ENCODE results near the gene TCF25.

Gene TCF25

GRCh38 chr16:89845417-89845816 is 28.0 kb upstream of the TCF25 start (continued):
- TF ChIP-seq ZNF664 (tag by site-specific recombination; IDR thresholded peaks at IDR 0.05) (no peak), ZBTB48 (tag by site-specific recombination; IDR thresholded peaks at IDR 0.05) (no peak), ZNF341 (tag by site-specific recombination; IDR thresholded peaks at IDR 0.05; ENCODE audit: low read depth) (no peak), ZNF221 (tag by site-specific recombination; IDR thresholded peaks at IDR 0.05; ENCODE audit: borderline replicate concordance) (no peak)

DNA sequence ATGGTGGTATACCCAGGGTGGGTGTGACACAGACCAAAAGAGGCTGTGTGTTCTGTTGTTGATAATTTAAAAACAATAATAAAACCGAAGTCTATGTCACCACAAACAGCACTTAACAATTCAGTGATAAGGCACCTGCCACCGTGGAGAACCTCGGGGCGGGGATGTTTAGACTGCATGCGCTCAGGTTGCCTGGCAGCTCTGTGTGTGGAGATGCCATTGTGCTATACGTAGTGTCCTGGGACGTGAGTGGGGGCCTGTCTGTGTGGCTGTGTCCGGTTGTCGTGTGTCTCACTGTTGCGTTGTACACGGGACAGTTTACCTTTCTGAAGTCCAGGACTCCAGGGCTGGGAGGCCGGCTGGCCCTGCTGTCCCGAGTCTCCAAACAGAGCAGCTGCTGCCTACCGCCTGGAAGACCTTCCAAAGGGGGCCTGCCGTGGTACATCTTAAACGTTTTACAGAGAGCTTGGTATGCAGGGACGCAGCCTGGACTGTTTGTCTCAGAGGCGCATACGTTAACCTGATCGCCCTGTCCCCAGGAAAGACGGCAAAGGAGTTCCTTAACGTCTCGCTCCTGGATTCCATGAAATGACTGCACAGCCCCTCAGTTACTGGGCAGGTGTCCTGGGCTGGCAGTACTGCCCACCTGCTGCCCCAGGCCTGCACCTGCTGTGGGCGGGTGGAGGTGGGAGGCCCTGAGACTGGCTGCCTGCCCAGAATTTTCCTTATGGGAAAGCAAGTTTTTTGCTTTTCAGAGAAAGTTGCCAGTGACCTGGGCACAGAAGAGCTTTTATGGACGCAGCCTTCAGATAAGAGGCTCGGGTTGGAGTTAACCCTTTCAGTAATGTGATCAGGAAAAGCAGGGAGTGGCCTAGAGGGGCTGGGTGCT is 26.1 kb upstream of the TCF25 start:
- no peaks in the 10 kb centered on the region for H3K9me3 ChIP-seq (ENCODE audit: control insufficient read depth, insufficient read depth, low read depth, low read length)
- TF ChIP-seq PRDM1 (tag by site-specific recombination; IDR thresholded peaks at IDR 0.05): peak; percentile 70; the same call in 1 of the 2 replicates
- no peak for TF ChIP-seq ZEB2 (tag by site-specific recombination; IDR thresholded peaks at IDR 0.05)
- no peak for TF ChIP-seq ZNF530 (tag by site-specific recombination; IDR thresholded peaks at IDR 0.05; ENCODE audit: low read depth)
- TF ChIP-seq KLF1 (tag by site-specific recombination; IDR thresholded peaks at IDR 0.05): peak; percentile 20; the same call in 1 of the 2 replicates
- TF ChIP-seq ZNF843 (tag by site-specific recombination; IDR thresholded peaks at IDR 0.05): 0 out of 2 replicates have a peak, but pooled peaks have one; percentile 26
- 0 out of 2 replicates have a peak, but pooled peaks have one; percentile 16 for TF ChIP-seq KLF7 (tag by site-specific recombination; IDR thresholded peaks at IDR 0.05; ENCODE audit: borderline replicate concordance)
- no peak for TF ChIP-seq ZNF830 (tag by site-specific recombination; IDR thresholded peaks at IDR 0.05; ENCODE audit: low read depth)
- TF ChIP-seq ZNF37A (tag by site-specific recombination; IDR thresholded peaks at IDR 0.05): no peak
- TF ChIP-seq ZNF549 (tag by site-specific recombination; IDR thresholded peaks at IDR 0.05): peak; percentile 53
- TF ChIP-seq ZFHX2 (tag by site-specific recombination; conservative IDR thresholded peaks at IDR 0.05): peak; percentile 79
- no peak for TF ChIP-seq RBAK (tag by site-specific recombination; IDR thresholded peaks at IDR 0.05)
- peak; percentile 83; the same call in 1 of the 2 replicates for TF ChIP-seq EGR2 (tag by site-specific recombination; IDR thresholded peaks at IDR 0.05; ENCODE audit: low read depth)
- TF ChIP-seq HIC1 (tag by site-specific recombination; IDR thresholded peaks at IDR 0.05): no peak
- TF ChIP-seq ZNF623 (tag by site-specific recombination; IDR thresholded peaks at IDR 0.05): no peak
- peak; percentile 73 for TF ChIP-seq GLIS1 (tag by site-specific recombination; IDR thresholded peaks at IDR 0.05)
- no peak for TF ChIP-seq ZNF654 (tag by site-specific recombination; IDR thresholded peaks at IDR 0.05; ENCODE audit: low read depth)
- no peak for TF ChIP-seq ZNF660 (tag by site-specific recombination; IDR thresholded peaks at IDR 0.05)
- TF ChIP-seq ZNF10 (tag by site-specific recombination; IDR thresholded peaks at IDR 0.05): peak; percentile 50; the same call in 1 of the 2 replicates
- peak; percentile 45 for TF ChIP-seq ZNF335 (tag by site-specific recombination; conservative IDR thresholded peaks at IDR 0.05)
- TF ChIP-seq PRDM6 (tag by site-specific recombination; IDR thresholded peaks at IDR 0.05): 0 out of 2 replicates have a peak, but pooled peaks have one; percentile 33
- no peak for TF ChIP-seq ZFP37 (tag by site-specific recombination; IDR thresholded peaks at IDR 0.05)
- 0 out of 2 replicates have a peak, but pooled peaks have one; percentile 14 for TF ChIP-seq KLF16 (tag by site-specific recombination; IDR thresholded peaks at IDR 0.05)
- no peak for TF ChIP-seq ZNF148 (tag by site-specific recombination; IDR thresholded peaks at IDR 0.05; ENCODE audit: borderline replicate concordance)
- peak; percentile 56 for TF ChIP-seq ZIC2 (tag by site-specific recombination; IDR thresholded peaks at IDR 0.05)
- peaks cover 17% of the 10 kb centered on the region for H3K4me1 ChIP-seq (ENCODE audit: control insufficient read depth, insufficient read depth, low read length)
- POLR2A ChIA-PET: interaction anchor here (1.0 to 1.8 kb wide), 2 partner anchors 13 to 26 kb away, joined by 5 to 6 read pairs; partner anchors contain the start of gene TCF25
- H3K4me3 ChIP-seq (ENCODE audit: low read depth, low read length): no peak overlapping the region
- CTCF ChIA-PET: interaction anchor here (1.3 to 1.7 kb wide), 2 partner anchors 13 to 147 kb away, joined by 3 to 7 read pairs; no protein-coding TSS in a partner anchor
- peaks cover 0 to 10% of the 10 kb centered on the region in 2 experiments; a peak in 1 of 3 replicates for H3K36me3 ChIP-seq (ENCODE audit: control insufficient read depth in 2 of 2, insufficient read depth in 1 of 2, low read length in 2 of 2)
- peak overlapping the region; percentile 12; the same call in 1 of the 2 replicates for H3K27ac ChIP-seq (ENCODE audit: extremely low read depth, low read depth, low read length)

All from HEK293 (cell line).